Thymus (tissue), 11 donors: ENCODE measurements around the gene ACADSB. TPM values are rescaled to one million over a fixed set of nuclear protein-coding genes. Genes with fewer than 3 reads are reported as not detected.

Experiments used
- DNase-seq, 9 donors: peaks; one replicate each; pipeline ENCODE4 v3.0.0-alpha.2; 2013; ENCODE audit warnings: low spot score in 9 of 9, low read depth in 6 of 9, missing footprints in 1 of 9
- H3K27ac ChIP-seq, 2 donors: one replicate each; pipeline ENCODE4 v1.5.1; 2013; ENCODE audit warnings: control low read depth in 1 of 2, low read depth in 1 of 2, low read length in 1 of 2, mild to moderate bottlenecking in 1 of 2, moderate library complexity in 1 of 2
- H3K27me3 ChIP-seq, 2 donors: one replicate each; pipeline ENCODE4 v1.5.1; 2013; ENCODE audit warnings: low read length in 1 of 2; ENCODE audit not compliant: control insufficient read depth in 2 of 2, insufficient read depth in 1 of 2
- H3K36me3 ChIP-seq, 2 donors: one replicate each; pipeline ENCODE4 v1.5.1; 2013; ENCODE audit warnings: low read length in 1 of 2, mild to moderate bottlenecking in 1 of 2, moderate library complexity in 1 of 2; ENCODE audit not compliant: control insufficient read depth in 2 of 2, insufficient read depth in 2 of 2
- H3K4me1 ChIP-seq, 2 donors: one replicate each; pipeline ENCODE4 v1.5.1; 2013; ENCODE audit warnings: low read length in 2 of 2; ENCODE audit not compliant: control insufficient read depth in 2 of 2, insufficient read depth in 2 of 2
- H3K4me3 ChIP-seq, 2 donors: one replicate each; pipeline ENCODE4 v1.5.1; 2013; ENCODE audit warnings: low read length in 2 of 2, control low read depth in 1 of 2, mild to moderate bottlenecking in 1 of 2
- H3K9me3 ChIP-seq, 2 donors: one replicate each; pipeline ENCODE4 v1.5.1; 2013; ENCODE audit warnings: low read length in 1 of 2, mild to moderate bottlenecking in 1 of 2; ENCODE audit not compliant: control insufficient read depth in 2 of 2, insufficient read depth in 1 of 2
- WGBS: extraction: QIAGEN DNeasy Blood & Tissue Kit; methylation state at CpG from one replicate; pipeline ENCODE4 v1.1.7; 2013; 5-methylcytosine and 5-hydroxymethylcytosine counted together
- polyA plus RNA-seq: library from polyadenylated mRNA; stranded (reverse); fragments of 200-250 nt; gene quantifications from one replicate; pipeline ENCODE4 v1.2.3, GENCODE V29; 2013
- total RNA-seq: library from RNA; stranded (reverse); fragments of 120-200 nt; gene quantifications from one replicate; pipeline ENCODE4 v1.2.4, GENCODE V29; 2013
- donor health status: healthy.

Gene ACADSB
- total and polyA plus RNA-seq, 2 donors = 5.9 to 11.0 TPM

DNA sequence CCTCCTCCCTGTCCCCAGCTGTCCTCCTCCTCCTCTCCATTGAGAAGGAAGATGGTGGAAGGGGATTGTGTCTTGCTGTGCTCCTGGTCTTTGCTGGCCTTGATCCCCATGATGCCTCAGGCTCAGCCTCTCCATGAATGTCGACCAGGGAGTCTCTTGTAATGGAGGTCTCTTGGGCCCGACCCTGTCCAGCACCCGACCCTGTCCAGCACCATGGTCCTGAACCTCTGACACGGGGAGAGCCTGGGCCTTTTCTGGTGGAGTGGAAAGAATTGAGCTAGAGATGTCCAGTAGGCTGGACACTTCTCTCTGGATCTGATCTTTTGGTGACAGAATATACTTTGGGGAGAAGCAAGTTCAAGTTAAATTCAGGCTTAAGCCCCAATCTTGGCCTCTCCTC is 84.7 kb downstream of the ACADSB start:
- no peak overlapping the region for H3K4me3 ChIP-seq
- H3K27me3 ChIP-seq = peaks cover 0 to 4% of the 10 kb centered on the region in 2 donors
- 83% methylated on average over 4 of the region's 4 CpGs for WGBS
- no peak overlapping the region for H3K27ac ChIP-seq
- no peaks in the 10 kb centered on the region for H3K9me3 ChIP-seq
- no peaks in the 10 kb centered on the region for H3K36me3 ChIP-seq
- H3K4me1 ChIP-seq = no peaks in the 10 kb centered on the region
- DNase-seq = no peak

DNA sequence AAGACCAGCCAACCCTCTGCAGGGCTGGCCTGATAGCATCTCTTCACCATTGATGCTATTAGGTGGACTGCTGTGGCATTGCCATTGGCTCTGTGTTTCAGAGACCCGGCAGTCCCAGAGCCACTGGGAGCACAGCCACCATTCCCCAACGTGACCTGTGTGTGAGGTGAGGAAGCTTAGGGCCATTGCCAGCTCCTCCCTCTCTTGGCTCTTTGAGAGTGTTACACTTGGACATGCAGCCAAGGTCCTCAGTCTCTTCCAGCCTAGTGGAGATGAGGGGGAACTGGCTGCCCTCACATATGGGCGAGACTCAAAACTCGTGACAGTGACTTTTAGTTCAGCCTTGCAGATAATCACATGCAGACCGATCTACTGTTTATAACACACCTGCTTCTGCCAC is 87.6 kb downstream of the ACADSB start:
- 89% methylated on average over 5 of the region's 5 CpGs for WGBS
- Histone ChIP-seq H3K36me3 (no peaks in the 10 kb centered on the region), H3K4me3 (no peak overlapping the region), H3K27me3 (peaks cover 0 to 4% of the 10 kb centered on the region in 2 donors), H3K4me1 (no peaks in the 10 kb centered on the region), H3K27ac (no peak overlapping the region), H3K9me3 (no peaks in the 10 kb centered on the region)
- DNase-seq = no peak

DNA sequence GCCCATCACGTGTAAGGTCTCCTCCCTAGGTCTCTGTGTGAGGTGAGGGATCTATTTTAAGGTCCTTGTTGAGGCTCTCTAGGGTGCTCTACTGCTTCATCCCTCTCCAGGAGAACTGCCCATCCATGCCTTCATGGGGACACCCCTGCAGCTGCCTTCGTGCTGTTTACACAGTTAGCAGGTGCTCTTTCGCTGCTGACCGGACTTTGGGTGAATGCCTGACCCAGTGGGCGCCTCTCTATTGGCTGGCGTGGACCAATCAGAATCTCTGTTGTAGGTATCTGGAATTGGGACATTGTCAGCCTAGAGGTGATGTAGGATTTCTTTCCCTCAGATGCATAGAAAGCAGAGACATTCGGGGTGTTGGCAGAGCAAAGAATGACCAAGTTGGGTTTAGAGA is 88.2 kb downstream of the ACADSB start:
- Histone ChIP-seq H3K27me3 (peaks cover 0 to 4% of the 10 kb centered on the region in 2 donors), H3K9me3 (no peaks in the 10 kb centered on the region), H3K36me3 (no peaks in the 10 kb centered on the region), H3K27ac (no peak overlapping the region), H3K4me1 (no peaks in the 10 kb centered on the region), H3K4me3 (no peak overlapping the region)
- WGBS = 87% methylated on average over 7 of the region's 7 CpGs
- no peak for DNase-seq

DNA sequence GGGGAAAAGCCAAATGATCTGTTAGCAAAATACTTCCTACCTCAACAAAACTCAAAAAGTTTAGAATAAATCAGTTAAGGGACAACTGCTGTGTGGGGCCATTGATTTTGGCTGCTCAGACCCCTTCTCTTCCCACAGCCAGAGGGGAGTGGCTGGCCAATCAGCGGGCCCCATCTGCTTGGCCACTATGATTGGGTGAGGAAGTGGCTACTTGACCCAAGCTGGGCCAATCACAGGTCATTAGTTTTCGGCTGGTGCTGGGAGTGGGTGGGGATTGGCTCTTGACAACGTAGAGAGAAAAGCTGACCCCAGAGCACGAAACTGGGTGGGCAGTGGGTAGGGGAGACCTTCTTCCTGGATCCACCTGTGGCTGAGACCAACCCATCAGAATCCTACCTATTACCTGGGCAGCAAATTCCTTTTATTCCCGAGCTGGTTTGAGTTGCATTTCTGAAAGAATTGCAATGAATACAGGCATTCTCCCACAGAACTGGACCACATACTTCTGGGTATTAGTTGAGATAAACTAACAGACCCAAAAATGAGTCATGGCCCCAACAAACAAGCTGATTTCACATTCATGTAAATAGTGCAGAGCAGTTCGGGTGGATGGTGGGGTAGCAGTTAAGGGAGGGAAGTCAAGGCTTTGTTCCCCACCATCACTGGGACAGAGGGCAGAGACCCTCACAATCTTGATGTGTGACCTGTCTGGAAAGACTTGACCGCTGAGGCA is 91.4 kb downstream of the ACADSB start:
- WGBS = 89% methylated on average over 7 of the region's 7 CpGs
- Histone ChIP-seq H3K9me3 (no peaks in the 10 kb centered on the region), H3K4me3 (no peak overlapping the region), H3K27ac (no peak overlapping the region), H3K36me3 (no peaks in the 10 kb centered on the region), H3K27me3 (peaks cover 0 to 4% of the 10 kb centered on the region in 2 donors), H3K4me1 (no peaks in the 10 kb centered on the region)
- DNase-seq = no peak

DNA sequence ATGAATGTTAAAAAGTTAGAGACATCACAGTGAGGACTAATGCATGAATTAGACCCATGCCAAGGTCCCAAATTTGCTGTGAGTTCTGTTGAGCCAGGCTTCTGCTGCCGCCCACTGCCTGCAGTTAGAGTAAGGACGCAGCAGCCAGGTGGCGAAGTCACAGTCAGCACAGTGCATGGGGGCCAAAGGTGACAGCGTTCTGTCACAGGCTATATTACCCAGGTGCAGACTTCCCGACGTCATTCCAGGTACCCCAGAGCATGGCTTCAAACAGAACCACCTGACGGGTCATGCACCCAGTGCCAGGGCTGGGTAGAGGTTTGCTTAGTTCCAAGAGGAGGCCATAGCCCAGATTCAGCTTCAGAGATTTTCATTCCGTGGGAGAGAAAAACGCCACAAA is 93.1 kb downstream of the ACADSB start:
- Histone ChIP-seq H3K27me3 (peaks cover 0 to 4% of the 10 kb centered on the region in 2 donors), H3K4me3 (no peak overlapping the region), H3K9me3 (no peaks in the 10 kb centered on the region), H3K27ac (no peak overlapping the region), H3K36me3 (no peaks in the 10 kb centered on the region), H3K4me1 (no peaks in the 10 kb centered on the region)
- DNase-seq = no peak
- 81% methylated on average over 9 of the region's 9 CpGs for WGBS

DNA sequence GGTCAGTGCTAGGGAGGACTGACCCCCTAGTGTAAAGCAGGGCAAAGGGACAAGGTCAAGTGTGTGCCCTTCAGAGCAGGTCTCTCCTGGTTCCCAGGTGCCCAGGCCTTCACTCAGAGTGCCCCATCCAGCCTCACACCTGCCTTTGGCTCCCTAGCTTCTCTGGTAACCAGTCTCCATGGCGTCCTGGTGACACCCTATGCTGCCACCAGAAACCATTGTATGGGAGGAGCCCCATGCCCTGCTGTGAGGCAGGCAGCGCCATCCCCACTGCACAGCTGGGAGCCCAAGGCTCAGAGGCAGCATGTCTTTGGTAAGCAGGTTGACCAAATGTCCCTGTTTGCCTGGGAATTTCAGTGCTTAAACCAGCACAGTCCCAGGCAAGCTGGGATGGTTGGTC is 93.9 kb downstream of the ACADSB start:
- 55% methylated on average over 2 of the region's 2 CpGs for WGBS
- no peaks in the 10 kb centered on the region for H3K9me3 ChIP-seq
- no peak overlapping the region for H3K27ac ChIP-seq
- peaks cover 0 to 4% of the 10 kb centered on the region in 2 donors for H3K27me3 ChIP-seq
- H3K4me1 ChIP-seq = no peaks in the 10 kb centered on the region
- no peak overlapping the region for H3K4me3 ChIP-seq
- no peaks in the 10 kb centered on the region for H3K36me3 ChIP-seq
- DNase-seq = no peak

DNA sequence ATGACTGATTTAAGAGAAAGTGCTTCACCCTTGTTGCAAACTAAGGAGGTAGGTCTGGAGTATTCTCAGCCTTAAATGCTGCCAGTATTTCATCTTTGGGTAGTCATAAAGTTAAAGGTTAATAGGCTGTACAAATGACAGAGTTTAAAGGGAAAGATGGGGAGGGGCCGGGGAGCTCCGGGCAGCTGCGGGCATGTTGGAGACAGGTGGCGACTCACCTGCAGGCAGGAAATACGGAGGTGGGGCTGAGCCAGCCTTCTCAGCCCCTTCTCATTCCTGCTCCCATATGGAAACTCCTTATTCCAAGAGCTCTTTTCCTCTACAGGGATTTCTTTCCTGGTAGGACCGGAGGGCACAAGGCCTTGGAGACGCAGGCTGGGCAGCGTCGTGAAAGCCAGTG is 95.1 kb downstream of the ACADSB start:
- Histone ChIP-seq H3K27ac (no peak overlapping the region), H3K27me3 (peaks cover 0 to 2% of the 10 kb centered on the region in 2 donors), H3K9me3 (no peaks in the 10 kb centered on the region), H3K4me3 (no peak overlapping the region), H3K36me3 (no peaks in the 10 kb centered on the region), H3K4me1 (no peaks in the 10 kb centered on the region)
- WGBS = 82% methylated on average over 9 of the region's 9 CpGs
- no peak for DNase-seq

Other genes with a start within 250 kb of the ACADSB start
- 1.1 TPM for gene CUZD1, start 163.1 kb upstream of the ACADSB start, total RNA-seq
- 3.1 TPM for gene CUZD1, start 163.1 kb upstream of the ACADSB start, polyA plus RNA-seq
- 3.8 TPM for gene FAM24B, start 129.4 kb upstream of the ACADSB start, total RNA-seq
- gene FAM24B, start 129.4 kb upstream of the ACADSB start, polyA plus RNA-seq = 7.1 TPM
- not detected for gene FAM24A, start 98.4 kb upstream of the ACADSB start, total RNA-seq
- gene FAM24A, start 98.4 kb upstream of the ACADSB start, polyA plus RNA-seq = not detected
- 9.9 TPM for gene C10orf88, start 54.8 kb upstream of the ACADSB start, total RNA-seq
- 12.1 TPM for gene C10orf88, start 54.8 kb upstream of the ACADSB start, polyA plus RNA-seq
- gene PSTK, start 28.6 kb upstream of the ACADSB start, total RNA-seq = 4.8 TPM
- 5.0 TPM for gene PSTK, start 28.6 kb upstream of the ACADSB start, polyA plus RNA-seq
- 4.2 TPM for gene IKZF5, start 211 bp upstream of the ACADSB start, total RNA-seq
- gene IKZF5, start 211 bp upstream of the ACADSB start, polyA plus RNA-seq = 27.6 TPM
- gene HMX3, start 127.0 kb downstream of the ACADSB start, total RNA-seq = not detected
- gene HMX3, start 127.0 kb downstream of the ACADSB start, polyA plus RNA-seq = not detected
- gene HMX2, start 139.1 kb downstream of the ACADSB start, total RNA-seq = 0.05 TPM
- gene HMX2, start 139.1 kb downstream of the ACADSB start, polyA plus RNA-seq = 0.25 TPM
- 163 TPM for gene BUB3, start 145.4 kb downstream of the ACADSB start, total RNA-seq
- gene BUB3, start 145.4 kb downstream of the ACADSB start, polyA plus RNA-seq = 76.6 TPM